Ishikawa (cell line): ENCODE results near the gene SSBP3.

Experiments
- CEBPB ChIP-seq: IDR thresholded peaks from 2 replicates; pipeline ENCODE4 v1.6.1; 2012
- CREB1 ChIP-seq: IDR thresholded peaks from 2 replicates; pipeline ENCODE4 v1.6.1; 2012; ENCODE audit warnings: low read depth
- EGR1 ChIP-seq: IDR thresholded peaks from 2 replicates; pipeline ENCODE4 v1.6.1; 2012
- EP300 ChIP-seq: IDR thresholded peaks from 2 replicates; pipeline ENCODE4 v1.6.1; 2012; ENCODE audit warnings: borderline replicate concordance
- FOXM1 ChIP-seq: IDR thresholded peaks from 2 replicates; pipeline ENCODE4 v1.6.1; 2012; ENCODE audit warnings: low read depth, borderline replicate concordance
- MAX ChIP-seq: IDR thresholded peaks from 2 replicates; pipeline ENCODE4 v1.6.1; 2012
- NFIC ChIP-seq: IDR thresholded peaks from 2 replicates; pipeline ENCODE4 v1.6.1; 2012
- RAD21 ChIP-seq: IDR thresholded peaks from 2 replicates; pipeline ENCODE4 v1.6.1; 2012; ENCODE audit warnings: low read depth
- REST ChIP-seq: IDR thresholded peaks from 2 replicates; pipeline ENCODE4 v1.6.1; 2012; ENCODE audit warnings: low read depth, mild to moderate bottlenecking
- TAF1 ChIP-seq: IDR thresholded peaks from 2 replicates; pipeline ENCODE4 v1.6.1; 2012; ENCODE audit warnings: low read depth, mild to moderate bottlenecking
- TCF12 ChIP-seq: IDR thresholded peaks from 2 replicates; pipeline ENCODE4 v1.6.1; 2012; ENCODE audit warnings: low read depth
- TEAD4 ChIP-seq: IDR thresholded peaks from 2 replicates; pipeline ENCODE4 v1.6.1; 2012
- USF1 ChIP-seq: IDR thresholded peaks from 2 replicates; pipeline ENCODE4 v1.6.1; 2012
- YY1 ChIP-seq: IDR thresholded peaks from 2 replicates; pipeline ENCODE4 v1.6.1; 2012; ENCODE audit warnings: low read depth
- ZBTB7A ChIP-seq: IDR thresholded peaks from 2 replicates; pipeline ENCODE4 v1.6.1; 2012; ENCODE audit warnings: low read depth

SSBP3 gene

GRCh38 chr1:54312796-54313316 is 93.3 kb downstream of the SSBP3 start:
- no peak for TF ChIP-seq YY1

GRCh38 chr1:54311506-54311905 is 94.7 kb downstream of the SSBP3 start:
- TF ChIP-seq MAX (no peak), YY1 (no peak)

GRCh38 chr1:54310439-54311328 is 95.5 kb downstream of the SSBP3 start:
- peak; percentile 66 for TF ChIP-seq RAD21
- TF ChIP-seq USF1, result no peak

- TF ChIP-seq CEBPB (no peak), NFIC (no peak), CREB1 (no peak), YY1 (no peak)
Observed at GRCh38 chr1:54309631-54310366, 96.4 kb downstream of the SSBP3 start.

- TF ChIP-seq EGR1, result no peak
- no peak for TF ChIP-seq MAX
- TF ChIP-seq YY1, result no peak
- no peak for TF ChIP-seq CREB1
- TF ChIP-seq ZBTB7A, result no peak
Observed at GRCh38 chr1:54307305-54307704, 98.9 kb downstream of the SSBP3 start.

GRCh38 chr1:54305906-54306514 is 100.2 kb downstream of the SSBP3 start:
- TF ChIP-seq ZBTB7A (no peak), USF1 (no peak), CEBPB (no peak), EP300 (no peak), YY1 (no peak), TAF1 (no peak), FOXM1 (no peak), CREB1 (no peak), REST (no peak), RAD21 (no peak), TCF12 (no peak), TEAD4 (no peak)

GRCh38 chr1:54304518-54304917 is 101.7 kb downstream of the SSBP3 start:
- TF ChIP-seq EGR1 (no peak), CREB1 (no peak), CEBPB (no peak), EP300 (no peak), YY1 (no peak), TCF12 (no peak), TAF1 (no peak), NFIC (no peak), USF1 (no peak), FOXM1 (no peak)
